Transverse colon (tissue), 4 donors: ENCODE data around the gene BACE2. TPM values are rescaled to one million over a fixed set of nuclear protein-coding genes. Genes with fewer than 3 reads are reported as not detected.

Source experiments
- DNase-seq: peaks from one replicate; pipeline ENCODE4 v3.0.0-alpha.2; 2019
- H3K27ac ChIP-seq, 4 donors: fragments of 200-600 bp; sonication (generic); 2 replicates each; pipeline ENCODE4 v1.5.1; 2016 to 2018; ENCODE audit warnings: inconsistent platforms in 4 of 4
- H3K27me3 ChIP-seq: fragments of 200-600 bp; sonication (generic); 2 replicates; pipeline ENCODE4 v1.5.1; 2017; ENCODE audit warnings: inconsistent platforms
- H3K36me3 ChIP-seq, 4 donors: fragments of 200-600 bp; sonication (generic); 2 replicates each; pipeline ENCODE4 v1.5.1; 2017 to 2019; ENCODE audit warnings: inconsistent platforms in 4 of 4
- H3K4me1 ChIP-seq, 4 donors: fragments of 200-600 bp; sonication (generic); 2 replicates each; pipeline ENCODE4 v1.5.1; 2017 to 2020; ENCODE audit warnings: inconsistent platforms in 4 of 4
- H3K4me3 ChIP-seq, 4 donors: fragments of 200-600 bp; sonication (generic); 1 replicate in 1 of 4; 2 replicates in 3 of 4; pipeline versions ENCODE4 v1.5.1 to v1.6.1; 2017 to 2019; ENCODE audit warnings: inconsistent platforms in 4 of 4
- H3K9me3 ChIP-seq, 2 donors: fragments of 200-600 bp; sonication (generic); 2 replicates each; pipeline ENCODE4 v1.5.1; 2017 to 2019; ENCODE audit warnings: inconsistent platforms in 2 of 2
- CTCF ChIP-seq, 5 experiments: fragments of 200-600 bp in 3 of 5; fragments of 450-650 bp in 2 of 5; sonication (generic) in 3 of 5; IDR thresholded peaks; 1 replicate in 2 of 5; 2 replicates in 3 of 5; pipeline ENCODE4 v1.5.1; 2016 to 2017; ENCODE audit warnings: antibody characterized with exemption in 5 of 5, inconsistent platforms in 3 of 5, mild to moderate bottlenecking in 2 of 5, moderate library complexity in 1 of 5
- EP300 ChIP-seq: sonication (generic); formaldehyde crosslinking; IDR thresholded peaks from one replicate; pipeline ENCODE4 v1.6.1; 2017; ENCODE audit warnings: antibody characterized with exemption, low read depth
- POLR2A ChIP-seq: fragments of 450-650 bp; IDR thresholded peaks from one replicate; pipeline ENCODE4 v1.6.1; 2016; ENCODE audit warnings: antibody characterized with exemption, mild to moderate bottlenecking, moderate library complexity
- POLR2AphosphoS5 ChIP-seq, 3 donors: sonication (generic); formaldehyde crosslinking; IDR thresholded peaks; one replicate each; pipeline ENCODE4 v1.6.1; 2016; ENCODE audit warnings: antibody characterized with exemption in 3 of 3
- WGBS, 2 donors: methylation state at CpG; one replicate each; pipeline ENCODE4 v1.1.5; 2018; ENCODE audit warnings: low coverage in 1 of 2; 5-methylcytosine and 5-hydroxymethylcytosine counted together
- in situ Hi-C, 4 donors: fragments of 200-750 bp; cut with MboI; loops; one replicate each; pipeline versions ENCODE4 v1.15.0 to v1.15.1; 2017; ENCODE audit warnings: low sequenced_read_pairs in 3 of 4, low pct_ligation_motif_present in 1 of 4, low pct_unique_long_range_greater_than_20kb in 1 of 4
- intact Hi-C: fragments of 100-400 bp; cut with DNase I; formaldehyde crosslinking; loops from one replicate; pipeline ENCODE4 v1.15.1; 2023; ENCODE audit warnings: low total_unique reads
- total RNA-seq, 4 donors: library from RNA; depleted of rRNA; stranded (reverse); fragments of >200 nt; gene quantifications; one replicate each; pipeline ENCODE4 v1.1.0, GENCODE V29; 2016

Gene BACE2
- total RNA-seq, 4 donors from 2014 or later, result 28.4 to 52.5 (median 43.9) TPM

GRCh38 chr21:41256771-41257702 is 89.1 kb downstream of the BACE2 start:
- Histone ChIP-seq H3K4me3 (no peak overlapping the region), H3K4me1 (no peaks in the 10 kb centered on the region), H3K27me3 (no peaks in the 10 kb centered on the region), H3K9me3 (no peaks in the 10 kb centered on the region), H3K36me3 (peaks cover 0 to 16% (median 4%) of the 10 kb centered on the region in 4 donors), H3K27ac (no peak overlapping the region)
- TF ChIP-seq CTCF (IDR thresholded peaks at IDR 0.05), result no peak
- no peak for TF ChIP-seq POLR2A
- TF ChIP-seq EP300, result no peak
- TF ChIP-seq POLR2AphosphoS5 (IDR thresholded peaks at IDR 0.05), result no peak
- DNase-seq, result no peak
- intact Hi-C loops (loop anchor here (10.0 kb wide), 1 partner anchor 92 kb away; the partner anchor contains the start of gene BACE2), in situ Hi-C loops (no loop called here)
- 96 to 98% methylated on average over 4 to 22 of the region's 22 CpGs for WGBS, 2 donors

- DNase-seq, result no peak
- Histone ChIP-seq H3K27me3 (no peaks in the 10 kb centered on the region), H3K9me3 (no peaks in the 10 kb centered on the region), H3K4me3 (no peak overlapping the region), H3K4me1 (no peaks in the 10 kb centered on the region), H3K27ac (no peak overlapping the region), H3K36me3 (peaks cover 0 to 5% (median 1%) of the 10 kb centered on the region in 4 donors)
- in situ Hi-C loops, result no loop called here
- intact Hi-C loops, result loop anchor here (10.0 kb wide), 1 partner anchor 94 kb away; the partner anchor contains the start of gene BACE2
- WGBS, 2 donors, result 39 to 42% methylated on average over 3 of the region's 3 CpGs
- TF ChIP-seq POLR2AphosphoS5 (IDR thresholded peaks at IDR 0.05) (no peak), POLR2A (no peak), CTCF (IDR thresholded peaks at IDR 0.05) (no peak), EP300 (no peak)
These were observed 90.7 kb downstream of the BACE2 start for GRCh38 chr21:41258617-41259016.

- intact Hi-C loops, result no loop called here
- WGBS, 2 donors, result 97 to 100% methylated on average over 5 to 8 of the region's 8 CpGs
- Histone ChIP-seq H3K4me3 (no peak overlapping the region), H3K36me3 (peaks cover 0 to 3% (median 0%) of the 10 kb centered on the region in 4 donors), H3K4me1 (no peaks in the 10 kb centered on the region), H3K27me3 (no peaks in the 10 kb centered on the region), H3K27ac (no peak overlapping the region), H3K9me3 (no peaks in the 10 kb centered on the region)
- DNase-seq, result no peak
- in situ Hi-C loops, result no loop called here
- TF ChIP-seq CTCF (IDR thresholded peaks at IDR 0.05) (no peak), POLR2AphosphoS5 (IDR thresholded peaks at IDR 0.05) (no peak), POLR2A (no peak), EP300 (no peak)
These were observed 92.5 kb downstream of the BACE2 start for GRCh38 chr21:41260428-41260827.

- Histone ChIP-seq H3K4me1 (no peaks in the 10 kb centered on the region), H3K36me3 (peaks cover 0 to 12% (median 0%) of the 10 kb centered on the region in 4 donors), H3K27ac (no peak overlapping the region), H3K9me3 (peaks cover 7 to 14% of the 10 kb centered on the region in 2 donors), H3K4me3 (no peak overlapping the region), H3K27me3 (no peaks in the 10 kb centered on the region)
- TF ChIP-seq EP300 (no peak), POLR2A (no peak), POLR2AphosphoS5 (IDR thresholded peaks at IDR 0.05) (no peak), CTCF (IDR thresholded peaks at IDR 0.05) (no peak)
- WGBS, 2 donors, result 100% methylated on average over 2 of the region's 2 CpGs
- intact Hi-C loops (no loop called here), in situ Hi-C loops (no loop called here)
- DNase-seq, result no peak
These were observed 99.4 kb downstream of the BACE2 start for GRCh38 chr21:41267346-41267745.
